NCI-H345 (cell line): ENCODE measurements around the gene SLC35D1.
"Not testable (repeated sequence)": the region's sequence is repeated elsewhere in the genome, so short reads cannot be mapped to it uniquely, and the experiment has no call there.

ENCODE experiments used
- DNase-seq: peaks from one replicate; lab custom pipeline; 2025; lab: John Stamatoyannopoulos, UW

Gene SLC35D1

DNA sequence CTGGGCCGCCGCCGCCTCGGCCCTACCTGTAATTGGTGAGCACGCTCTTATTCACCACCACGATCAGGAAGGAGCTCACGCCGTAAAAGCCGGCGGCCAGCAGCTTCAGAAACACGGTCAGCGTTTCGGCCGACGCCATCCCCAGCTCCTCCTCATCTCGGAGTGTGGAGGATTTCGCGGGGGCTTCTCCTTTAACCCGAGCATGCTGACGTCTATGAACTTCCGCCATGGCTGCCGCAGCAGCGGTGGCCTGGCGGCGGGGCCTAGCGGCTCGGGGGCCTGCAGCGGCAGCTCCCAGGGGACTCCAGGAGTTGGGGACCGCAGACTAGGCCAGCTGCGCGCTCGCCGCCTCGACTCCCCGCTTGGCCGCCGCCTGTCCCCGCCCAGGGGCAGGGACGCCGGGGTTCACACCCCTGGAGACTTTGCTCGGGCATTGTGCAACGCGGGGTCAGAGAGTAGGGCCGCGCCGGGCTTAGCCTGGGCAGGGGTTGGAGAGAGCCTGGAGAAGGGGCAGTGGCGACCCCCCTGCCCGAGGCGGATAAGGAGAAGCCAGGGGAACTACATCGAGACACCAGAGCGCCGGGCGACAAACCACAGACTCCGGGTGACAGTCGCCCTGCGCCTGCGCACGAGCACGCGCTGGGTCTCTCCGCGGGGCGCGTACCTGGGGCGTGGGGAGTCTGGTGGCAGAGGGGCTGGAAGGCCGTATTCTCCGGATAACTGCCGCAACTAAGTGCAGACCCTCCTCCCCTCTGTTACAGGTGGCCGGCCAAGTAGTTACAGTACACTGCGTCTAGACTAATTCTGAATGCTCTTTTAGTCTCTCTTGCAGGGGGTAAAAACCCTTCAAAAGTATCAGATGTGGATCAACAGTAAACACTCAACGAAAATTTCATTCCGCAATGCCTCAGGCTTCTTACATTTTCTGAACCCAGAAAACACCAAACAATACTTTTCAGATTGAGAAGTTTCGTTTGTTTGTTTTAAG is at the start of gene SLC35D1:
SLC35D1 (minus strand) TSS at position 364 of the 988 bp plus-strand sequence; CDS start at position 229, 135 bp downstream.
- peak; percentile 88 for DNase-seq

DNA sequence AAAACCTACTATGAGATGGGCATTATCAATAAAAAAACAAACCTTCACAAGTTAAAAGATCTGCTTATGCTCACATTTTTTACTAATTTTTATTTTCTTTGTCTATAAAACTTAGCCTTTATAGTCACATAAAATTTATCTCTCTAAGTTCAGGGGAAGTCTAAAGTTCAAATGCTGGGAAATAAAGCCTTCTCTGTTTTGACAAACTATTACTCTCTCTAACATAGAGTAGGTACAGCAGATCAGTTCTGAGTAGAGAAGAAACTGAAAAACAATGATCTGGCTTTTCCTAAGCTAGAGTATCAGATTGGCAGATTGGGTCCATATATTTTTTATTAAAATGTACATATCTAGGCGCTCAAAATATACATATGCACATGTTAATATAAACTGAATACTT is 49.6 kb upstream of the SLC35D1 start:
- no peak for DNase-seq

DNA sequence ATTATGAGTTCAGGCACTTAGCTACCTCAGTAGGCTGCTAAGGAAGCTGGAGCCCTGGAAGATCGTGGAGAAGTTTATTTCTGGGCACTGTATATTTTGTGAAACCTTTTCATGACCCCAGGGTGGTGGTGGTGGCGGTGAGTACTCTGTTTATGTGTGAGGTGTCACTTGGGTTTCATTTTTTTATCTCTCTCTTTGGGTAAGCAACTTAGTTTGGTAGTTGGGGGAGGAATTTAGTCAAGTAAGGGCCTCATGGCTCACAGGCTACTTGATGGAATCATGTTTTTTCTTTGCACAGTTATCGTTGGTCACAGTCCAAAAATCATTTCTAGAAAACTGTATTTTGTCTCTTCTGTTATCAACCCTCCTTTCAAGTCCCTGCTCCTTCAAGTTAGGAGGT is 46.9 kb upstream of the SLC35D1 start:
- DNase-seq: no peak

DNA sequence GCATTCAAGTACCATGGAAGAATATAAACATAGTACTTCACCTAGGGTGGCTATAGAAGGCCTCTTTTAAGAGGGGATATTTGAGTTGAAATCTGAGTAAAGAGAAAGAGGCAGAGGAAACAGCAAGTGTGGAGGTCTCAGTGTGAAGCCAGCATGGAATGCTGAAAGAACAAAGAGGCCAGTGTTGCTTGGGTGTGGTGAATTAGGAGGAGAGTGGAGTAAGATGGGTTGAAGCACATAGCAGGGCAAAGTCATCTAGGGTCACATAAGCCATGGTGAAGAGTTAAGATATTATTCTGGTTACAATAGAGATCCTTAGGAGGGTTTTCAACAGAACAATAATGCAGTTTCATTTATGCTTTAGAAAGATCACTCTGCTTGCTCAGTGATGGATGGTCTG is 43.4 kb upstream of the SLC35D1 start:
- no peak for DNase-seq

DNA sequence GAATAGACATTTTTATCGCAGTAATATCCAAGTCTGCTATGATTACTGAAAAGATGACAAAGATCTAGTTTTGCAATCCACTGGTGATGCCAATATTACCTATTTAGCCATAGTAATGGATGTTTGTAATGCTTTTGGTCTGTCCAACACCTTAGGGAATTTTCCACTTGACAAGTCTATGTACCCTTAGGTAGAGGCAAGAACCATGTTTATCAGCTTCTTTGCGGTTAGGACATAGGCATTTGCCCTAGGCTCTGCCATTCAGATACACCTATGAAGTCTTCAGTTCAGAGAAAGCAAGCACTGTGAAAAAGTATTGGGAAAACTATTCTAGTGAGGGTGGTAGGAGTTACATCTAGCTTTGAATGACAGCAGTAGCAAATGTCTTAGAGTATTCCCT is 40.2 kb upstream of the SLC35D1 start:
- DNase-seq: no peak

DNA sequence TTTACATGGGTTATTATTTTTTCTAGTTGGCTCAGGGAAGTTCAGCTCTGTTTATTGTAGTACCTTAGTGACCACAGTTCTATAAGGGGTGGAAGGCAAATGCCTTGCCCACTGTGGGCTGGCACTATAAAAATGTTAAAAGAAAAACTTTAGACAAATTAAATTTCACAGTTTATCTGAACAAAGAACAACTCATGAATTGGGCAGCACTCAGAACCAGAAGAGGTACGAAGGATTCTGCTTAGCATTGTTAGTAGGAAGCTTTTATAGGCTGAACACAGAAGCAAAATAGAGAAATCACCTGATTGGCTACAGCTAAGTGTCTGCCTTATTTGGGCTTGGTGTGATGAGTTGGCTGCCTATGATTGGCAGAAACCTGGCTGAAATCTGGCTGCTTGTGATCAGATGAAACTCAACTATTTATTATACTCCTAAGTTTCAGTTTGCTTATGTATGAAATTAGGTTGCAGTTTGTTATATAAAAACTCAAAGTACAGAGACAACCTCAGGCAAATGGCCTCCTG is 35.8 kb upstream of the SLC35D1 start:
- no peak for DNase-seq

DNA sequence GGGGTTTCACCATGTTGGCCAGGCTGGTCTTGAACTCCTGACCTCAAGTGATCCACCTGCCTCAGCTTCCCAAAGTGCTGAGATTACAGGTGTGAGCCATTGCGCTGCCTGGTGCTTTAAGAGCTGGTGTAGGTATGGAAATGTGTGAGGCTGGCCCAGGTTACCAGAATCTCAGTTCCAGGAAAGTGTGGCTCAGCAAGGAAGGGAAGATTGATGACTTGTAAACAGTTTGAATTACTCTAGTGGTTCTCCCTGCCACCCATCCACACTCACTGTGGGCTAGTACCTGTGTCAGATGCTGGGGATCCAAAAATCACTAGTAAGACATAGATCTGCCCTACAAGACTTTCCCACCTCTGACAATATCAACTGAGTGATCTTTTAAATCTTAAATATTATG is 34.5 kb upstream of the SLC35D1 start:
- DNase-seq: no peak

DNA sequence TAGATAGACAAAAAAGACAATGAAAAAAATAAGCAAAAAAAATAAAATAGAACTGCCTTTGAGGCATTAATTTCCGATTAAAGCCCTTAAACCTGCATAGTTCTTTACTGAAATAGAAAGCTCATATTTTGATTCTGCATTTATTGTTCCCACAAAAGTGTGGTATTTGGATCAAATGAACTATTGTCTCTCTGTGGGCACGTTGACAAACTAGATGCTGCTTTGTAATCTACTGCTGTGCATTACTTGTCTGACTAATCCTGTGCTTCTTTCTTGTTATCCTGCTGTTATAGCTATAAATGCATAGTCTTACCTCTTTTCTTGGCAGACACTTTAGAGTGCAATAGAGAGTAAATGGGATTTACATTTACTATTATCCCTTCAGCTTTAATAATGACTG is 31.4 kb upstream of the SLC35D1 start:
- DNase-seq: no peak

DNA sequence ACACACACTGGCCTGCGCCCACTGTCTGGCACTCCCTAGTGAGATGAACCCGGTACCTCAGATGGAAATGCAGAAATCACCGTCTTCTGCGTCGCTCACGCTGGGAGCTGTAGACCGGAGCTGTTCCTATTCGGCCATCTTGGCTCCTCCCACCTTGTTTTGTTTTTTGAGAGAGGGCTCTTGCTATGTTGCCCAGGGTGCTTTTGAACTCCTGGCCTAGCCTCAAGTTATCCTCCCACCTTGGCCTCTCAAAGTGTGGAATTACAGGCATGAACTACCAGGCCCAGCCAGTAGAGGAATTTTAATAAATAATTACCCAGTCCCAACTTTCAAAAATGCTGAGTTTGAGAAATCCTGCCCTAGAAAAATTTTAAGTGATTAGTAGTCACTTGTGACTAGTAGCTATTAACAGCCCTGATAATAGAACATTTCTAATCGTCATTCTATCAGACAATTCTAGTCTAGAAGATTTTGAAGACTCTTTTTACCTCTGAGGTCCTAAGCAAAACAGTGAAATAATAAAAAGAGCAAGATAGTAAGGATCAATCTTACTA is 30.9 kb upstream of the SLC35D1 start:
- no peak for DNase-seq

DNA sequence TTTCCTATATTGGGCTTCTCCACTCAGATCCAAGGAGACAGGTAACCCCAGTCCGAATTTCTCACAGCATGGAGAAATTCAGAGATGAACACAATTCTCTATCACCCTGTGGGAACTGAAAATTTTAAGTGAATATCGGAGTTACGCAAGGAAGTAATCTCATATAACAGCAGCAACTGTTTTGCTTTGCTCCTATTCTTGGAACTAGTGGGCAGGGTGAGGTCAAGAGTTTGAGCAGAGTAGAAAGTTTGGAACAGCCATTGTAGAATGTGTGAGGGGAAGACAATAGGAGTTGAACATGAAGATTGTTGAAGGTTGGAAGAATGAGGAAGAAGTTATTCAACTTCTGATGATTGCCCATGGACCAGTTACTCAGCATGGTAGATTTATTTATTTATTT is 24.3 kb upstream of the SLC35D1 start:
- DNase-seq: no peak

DNA sequence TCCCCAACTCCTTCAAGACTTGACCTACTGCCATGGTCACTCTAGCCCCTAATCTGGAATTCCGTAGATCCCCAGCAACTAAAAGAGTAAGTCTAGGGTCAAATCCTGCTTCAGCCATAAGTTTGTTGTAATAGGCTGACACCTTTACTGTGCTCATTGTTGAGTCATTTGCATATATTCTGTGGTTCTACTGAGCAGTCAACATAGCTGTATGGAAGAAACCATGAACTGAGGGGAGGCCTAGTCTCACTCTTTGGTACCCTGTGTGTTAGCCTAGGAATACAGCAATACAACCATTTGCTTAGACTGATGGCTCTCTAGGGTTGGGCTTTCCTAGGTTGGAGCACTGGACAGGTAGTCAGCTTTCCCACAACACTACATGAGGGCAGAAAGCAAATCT is 23.6 kb upstream of the SLC35D1 start:
- DNase-seq: no peak

DNA sequence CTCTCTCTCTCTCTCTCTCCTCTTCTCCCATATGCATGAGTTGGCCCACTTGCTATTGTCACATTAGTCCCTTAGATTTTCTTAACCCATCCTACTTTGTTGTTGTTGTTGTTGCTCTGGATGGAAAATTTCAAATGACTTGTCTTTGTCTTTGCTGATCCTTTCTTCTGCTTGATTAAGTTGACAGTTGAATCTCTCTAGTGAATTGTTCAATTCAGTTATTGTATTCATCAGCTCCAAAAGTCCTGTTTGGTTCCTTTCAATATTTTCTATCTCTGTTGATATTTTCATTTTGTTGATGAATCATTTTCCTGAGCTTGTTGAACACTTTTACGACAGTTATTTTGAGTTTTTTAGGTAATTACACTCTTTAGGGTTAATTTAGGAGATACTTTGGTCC is 18.8 kb upstream of the SLC35D1 start:
- DNase-seq: no peak

DNA sequence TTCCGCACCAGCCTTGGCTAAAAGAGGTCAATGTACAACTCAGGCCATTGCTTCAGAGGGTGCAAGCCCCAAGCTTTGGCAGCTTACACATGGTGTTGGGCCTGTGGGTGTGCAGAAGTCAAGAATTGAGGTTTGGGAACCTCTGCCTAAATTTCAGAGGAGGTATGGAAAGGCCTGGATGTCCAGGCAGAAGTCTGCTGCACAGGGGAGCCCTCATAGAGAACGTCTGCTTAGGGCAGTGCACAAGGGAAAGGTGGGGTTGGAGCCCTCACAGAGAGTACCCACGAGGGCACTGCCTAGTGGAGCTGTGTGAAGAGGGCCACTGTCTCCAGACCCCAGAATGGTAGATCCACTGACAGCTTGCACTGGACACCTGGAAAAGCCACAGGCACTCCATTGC is 13.7 kb upstream of the SLC35D1 start:
- DNase-seq: not testable (repeated sequence)

DNA sequence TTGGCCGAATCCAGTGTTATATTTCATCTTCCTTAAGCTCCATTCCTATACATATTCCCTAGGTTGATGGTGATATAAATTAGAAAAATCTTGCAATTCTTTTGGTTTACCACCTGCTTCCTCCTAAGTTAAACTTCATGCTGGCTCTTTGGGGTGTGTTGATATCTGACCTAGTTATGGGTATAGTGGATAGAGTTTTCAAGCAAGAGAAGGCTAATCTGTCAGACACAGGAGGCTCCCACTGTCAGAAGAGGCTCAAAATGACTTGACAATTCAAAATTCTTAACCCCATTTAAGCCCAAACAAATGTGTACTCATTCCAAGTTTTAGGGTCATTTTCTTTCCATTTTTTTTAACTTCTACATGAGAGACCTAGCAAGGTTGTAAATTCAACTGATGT is 8.5 kb upstream of the SLC35D1 start:
- DNase-seq: no peak

DNA sequence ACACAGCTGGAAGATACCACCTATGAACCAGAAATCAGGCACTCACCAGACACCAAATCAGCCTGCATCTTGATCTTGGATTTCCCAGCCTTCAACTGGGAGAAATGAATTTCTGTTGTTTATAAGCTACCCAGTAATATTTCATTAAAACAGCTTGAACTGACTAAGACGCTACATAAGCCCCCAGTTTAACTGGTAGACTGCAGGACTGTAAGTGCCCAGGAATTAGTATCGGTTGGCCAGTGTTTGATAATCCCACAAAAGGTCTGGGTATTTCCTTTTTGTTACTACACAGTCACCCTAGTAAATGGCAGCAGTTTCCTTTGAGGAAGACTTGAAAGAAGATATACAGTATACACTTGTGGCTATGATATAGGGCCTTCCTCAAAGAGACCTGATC is 7.3 kb upstream of the SLC35D1 start:
- no peak for DNase-seq

DNA sequence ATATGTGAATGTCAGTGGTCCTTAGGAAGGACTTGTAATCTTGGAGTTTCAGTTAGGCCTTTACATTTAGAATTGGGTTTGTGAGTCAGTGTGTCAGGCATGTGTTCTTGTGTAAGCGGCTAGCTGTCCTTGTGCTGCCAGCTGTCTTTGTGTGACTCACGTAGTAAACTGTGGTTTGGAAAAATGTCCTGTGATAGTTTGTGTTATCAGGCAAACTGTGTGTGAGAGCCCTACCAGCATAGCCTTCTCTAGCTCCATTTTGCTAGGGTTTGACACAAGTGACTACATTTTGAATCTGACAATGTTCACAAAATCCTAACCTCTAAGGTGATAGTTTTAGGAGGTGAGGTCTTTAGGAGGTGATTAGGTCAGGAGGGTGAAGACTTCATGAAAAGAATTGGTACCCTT is 6.9 kb upstream of the SLC35D1 start:
- DNase-seq: no peak

DNA sequence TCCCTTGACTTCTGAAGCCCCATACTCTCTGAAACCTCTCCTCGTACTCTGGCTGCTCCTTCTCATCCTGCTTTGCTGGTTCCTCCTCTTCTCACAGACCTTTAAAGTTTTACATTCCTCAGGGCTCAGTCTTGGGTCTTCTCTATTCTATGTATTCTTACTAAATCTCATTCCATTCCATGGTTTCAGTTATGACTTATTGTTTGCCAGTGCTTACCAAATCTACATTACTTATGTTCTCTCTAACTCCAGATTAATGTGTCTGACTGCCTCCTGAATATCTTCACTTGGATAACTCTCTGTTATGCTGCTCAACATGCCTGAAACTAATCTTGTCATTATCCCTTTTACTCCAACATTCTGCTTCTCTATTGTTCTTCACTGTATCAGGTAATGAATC is 5.4 kb upstream of the SLC35D1 start:
- no peak for DNase-seq

DNA sequence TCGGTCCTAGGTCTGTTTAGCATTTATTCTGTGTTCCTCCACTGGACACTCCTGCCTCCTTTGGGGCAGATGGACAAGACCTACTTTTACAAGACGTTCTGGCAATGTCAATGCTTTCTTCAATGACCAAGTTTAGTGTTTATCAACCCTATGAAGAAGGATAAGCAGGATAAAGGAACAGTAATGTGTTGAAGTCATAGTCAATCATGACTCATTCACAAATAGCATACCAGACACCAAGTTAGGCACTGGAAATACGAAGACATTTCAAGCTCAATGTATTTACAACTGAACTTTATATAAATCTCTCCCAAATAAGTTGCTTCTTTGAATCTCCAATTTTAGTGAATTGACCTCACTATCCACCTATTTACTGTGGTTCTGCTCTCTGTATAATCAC is 4.8 kb upstream of the SLC35D1 start:
- no peak for DNase-seq

DNA sequence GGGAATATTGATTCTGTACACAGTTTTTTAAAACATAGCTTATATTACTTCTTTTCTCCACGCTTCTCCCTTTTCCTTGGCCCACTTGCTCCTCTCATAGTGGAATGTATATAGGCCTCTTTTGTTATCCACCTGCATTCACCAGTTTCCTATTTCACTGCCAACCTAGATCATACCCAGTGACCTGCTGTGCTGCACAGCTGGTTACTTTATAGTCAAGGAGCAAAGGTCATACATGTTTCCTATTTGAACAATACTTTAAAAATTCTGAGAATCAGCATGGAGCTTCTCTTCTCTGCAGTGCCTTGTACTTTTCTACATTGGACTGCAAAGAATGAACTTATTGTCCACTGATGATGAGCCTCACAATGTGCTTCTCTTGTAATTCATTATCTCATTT is 4.3 kb upstream of the SLC35D1 start:
- DNase-seq: peak; percentile 36

DNA sequence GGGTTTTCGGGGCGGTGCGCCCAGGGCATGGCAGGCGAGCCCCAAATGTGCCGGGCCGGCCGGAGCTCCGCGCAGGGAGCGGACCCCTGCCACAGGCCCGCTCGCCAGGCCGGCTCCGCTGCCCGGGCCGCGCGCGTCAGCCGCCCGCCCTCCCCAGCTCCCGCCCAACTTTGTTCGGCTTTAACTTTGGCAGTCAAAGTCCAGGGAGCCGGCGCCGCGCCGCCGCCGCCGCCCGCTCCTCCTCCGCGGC is 488 bp downstream of the SLC35D1 start:
- DNase-seq: no peak

DNA sequence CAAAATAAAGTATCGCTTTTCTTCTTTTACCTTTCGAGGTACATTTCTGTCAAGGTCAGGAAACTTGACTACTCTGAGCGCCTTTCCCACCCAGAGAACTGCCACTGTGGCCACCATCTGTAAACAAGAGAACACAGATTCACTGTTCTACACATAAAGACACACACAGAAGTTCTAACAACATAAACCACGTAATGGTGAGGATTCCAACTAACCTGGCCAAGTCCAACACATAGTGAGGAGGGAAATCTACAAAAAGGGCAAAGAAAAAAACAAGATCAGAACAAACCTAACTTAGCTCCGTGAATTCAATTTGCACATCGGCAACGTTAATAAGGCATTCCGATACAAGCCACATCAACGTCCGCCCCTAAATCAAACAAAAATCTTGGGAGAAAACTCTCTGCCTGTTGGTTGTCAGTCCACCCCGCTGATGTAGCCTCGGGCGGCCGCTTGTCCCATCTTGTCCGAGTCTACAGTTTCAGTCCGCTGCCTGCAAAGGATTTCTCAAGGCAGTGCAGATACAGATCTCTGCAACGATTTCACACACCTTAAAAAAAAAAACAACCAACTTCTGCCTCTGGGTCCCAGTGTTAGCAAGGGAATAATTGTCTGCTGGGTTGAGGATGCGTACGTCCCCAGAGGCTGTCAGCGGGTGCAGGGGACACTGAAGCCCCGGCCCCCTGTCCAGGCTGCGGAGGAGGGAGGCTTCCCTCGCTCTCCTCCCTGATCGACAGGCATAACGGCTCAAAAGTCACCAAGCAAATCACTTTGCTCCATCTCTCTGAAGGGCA is 1.0 kb downstream of the SLC35D1 start:
- DNase-seq: peak; percentile 25

DNA sequence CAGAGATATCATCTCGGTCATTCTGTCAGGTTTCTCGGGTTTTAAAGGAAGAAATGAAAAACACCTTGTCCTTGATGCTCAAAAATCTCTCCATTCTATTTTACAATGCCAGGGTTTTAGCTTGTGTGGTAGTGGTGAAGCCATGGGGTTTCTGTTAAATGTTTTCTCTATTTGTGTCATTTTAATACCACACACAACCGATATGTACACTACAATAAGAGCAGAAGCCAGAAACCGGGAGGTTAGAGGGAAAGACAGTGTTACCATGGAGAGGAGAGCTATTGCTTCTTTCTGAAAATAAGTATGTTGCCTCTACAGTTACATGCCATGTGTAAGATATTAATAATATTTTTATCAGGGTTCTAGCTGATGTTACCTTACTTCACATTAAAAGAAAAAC is 2.8 kb downstream of the SLC35D1 start:
- DNase-seq: no peak
